ENCODE data around the gene CHRM3.

- TF ChIP-seq CTCF (IDR thresholded peaks at IDR 0.05) = no peak
- TF ChIP-seq POLR2A (IDR thresholded peaks at IDR 0.05; ENCODE audit: low read length) = no peak
- no peak for TF ChIP-seq FOSL2 (IDR thresholded peaks at IDR 0.05)
- no peak for TF ChIP-seq FOSL2 (CRISPR knock-in tag; IDR thresholded peaks at IDR 0.05)
- no peak for TF ChIP-seq ESRRA (IDR thresholded peaks at IDR 0.05; ENCODE audit: borderline replicate concordance, low read length)
Measured at GRCh38 chr1:239421811-239422210, 35.4 kb downstream of the CHRM3 start.

All from A549 (cell line).